ENCODE measurements around the gene TSHZ2.
"Not testable (repeated sequence)": the region's sequence is repeated elsewhere in the genome, so short reads cannot be mapped to it uniquely, and the experiment has no call there.

The TSHZ2 gene

GRCh38 chr20:53089851-53090250, 117.7 kb downstream of the TSHZ2 start:
- DNase-seq, result not testable (repeated sequence)

GRCh38 chr20:53091789-53092188, 119.6 kb downstream of the TSHZ2 start:
- DNase-seq, result no peak

GRCh38 chr20:53092772-53093300, 120.7 kb downstream of the TSHZ2 start:
- no peak for DNase-seq

- no peak for DNase-seq
These were observed 125.2 kb downstream of the TSHZ2 start for GRCh38 chr20:53097371-53097770.

- DNase-seq, result no peak
These were observed 125.6 kb downstream of the TSHZ2 start for GRCh38 chr20:53097791-53098190.

- no peak for DNase-seq
These were observed 126.5 kb downstream of the TSHZ2 start for GRCh38 chr20:53098621-53099020.

GRCh38 chr20:53099856-53100255, 127.7 kb downstream of the TSHZ2 start:
- no peak for DNase-seq

GRCh38 chr20:53100476-53100911, 128.3 kb downstream of the TSHZ2 start:
- no peak for DNase-seq

GRCh38 chr20:53101992-53102760, 130.0 kb downstream of the TSHZ2 start:
- no peak for DNase-seq

- no peak for DNase-seq
These were observed 131.0 kb downstream of the TSHZ2 start for GRCh38 chr20:53103124-53103523.

GRCh38 chr20:53104884-53105283, 132.7 kb downstream of the TSHZ2 start:
- no peak for DNase-seq

- DNase-seq, result no peak
These were observed 144.6 kb downstream of the TSHZ2 start for GRCh38 chr20:53116733-53117132.

GRCh38 chr20:53122853-53123252, 150.7 kb downstream of the TSHZ2 start:
- DNase-seq, result no peak

- DNase-seq, result no peak
These were observed 152.0 kb downstream of the TSHZ2 start for GRCh38 chr20:53124075-53124551.

- no peak for DNase-seq
These were observed 152.6 kb downstream of the TSHZ2 start for GRCh38 chr20:53124803-53125202.

GRCh38 chr20:53126185-53126584, 154.0 kb downstream of the TSHZ2 start:
- no peak for DNase-seq

GRCh38 chr20:53127027-53127426, 154.9 kb downstream of the TSHZ2 start:
- no peak for DNase-seq

GRCh38 chr20:53128004-53128403, 155.8 kb downstream of the TSHZ2 start:
- no peak for DNase-seq

- DNase-seq, result no peak
These were observed 157.4 kb downstream of the TSHZ2 start for GRCh38 chr20:53129563-53129962.

GRCh38 chr20:53130795-53131194, 158.6 kb downstream of the TSHZ2 start:
- DNase-seq, result no peak

- DNase-seq, result no peak
These were observed 161.0 kb downstream of the TSHZ2 start for GRCh38 chr20:53133125-53133524.

- DNase-seq, result no peak
These were observed 161.5 kb downstream of the TSHZ2 start for GRCh38 chr20:53133628-53134027.

- DNase-seq, result no peak
These were observed 164.3 kb downstream of the TSHZ2 start for GRCh38 chr20:53136473-53136872.

All from suppressor macrophage (primary cell).